Ovary (tissue), 9 donors: ENCODE data around the gene C16orf95. TPM values are rescaled to one million over a fixed set of nuclear protein-coding genes. Genes with fewer than 3 reads are reported as not detected.

Experiments used
- DNase-seq, 5 donors: peaks; one replicate each; pipeline ENCODE4 v3.0.0-alpha.2; 2019 to 2020
- H3K27ac ChIP-seq, 2 donors: fragments of 200-600 bp; one replicate each; pipeline versions ENCODE4 v1.5.1 to v1.8.0; 2019 to 2022
- H3K27me3 ChIP-seq: fragments of 200-600 bp; one replicate; pipeline ENCODE4 v1.8.0; 2022
- H3K36me3 ChIP-seq: fragments of 200-600 bp; sonication (generic); one replicate; pipeline ENCODE4 v1.5.1; 2019
- H3K4me1 ChIP-seq: one replicate; pipeline ENCODE4 v1.8.1; 2013; ENCODE audit warnings: mild to moderate bottlenecking, moderate library complexity; ENCODE audit not compliant: insufficient read depth
- H3K4me3 ChIP-seq: fragments of 200-600 bp; sonication (generic); one replicate; pipeline ENCODE4 v1.5.1; 2017
- H3K9me3 ChIP-seq, 2 donors: fragments of 200-600 bp in 1 of 2; sonication (generic) in 1 of 2; one replicate each; pipeline versions ENCODE4 v1.5.1 to v1.8.1; 2013 to 2019; ENCODE audit warnings: mild to moderate bottlenecking in 1 of 2, moderate library complexity in 1 of 2
- CTCF ChIP-seq, 3 donors: fragments of 450-650 bp in 2 of 3; fragments of 200-600 bp in 1 of 3; IDR thresholded peaks; one replicate each; pipeline versions ENCODE4 v1.5.1 to v1.8.0; 2016 to 2022; ENCODE audit warnings: antibody characterized with exemption in 3 of 3, mild to moderate bottlenecking in 1 of 3
- EP300 ChIP-seq: sonication (generic); formaldehyde crosslinking; IDR thresholded peaks from one replicate; pipeline ENCODE4 v1.6.1; 2017; ENCODE audit warnings: antibody characterized with exemption
- POLR2A ChIP-seq: fragments of 450-650 bp; IDR thresholded peaks from one replicate; pipeline ENCODE4 v1.6.1; 2017; ENCODE audit warnings: antibody characterized with exemption, mild to moderate bottlenecking, moderate library complexity
- WGBS, 3 donors: extraction: QIAGEN DNeasy Blood & Tissue Kit in 1 of 3; methylation state at CpG; one replicate each; pipeline versions ENCODE4 v1.1.5 to v1.1.7; 2013 to 2017; 5-methylcytosine and 5-hydroxymethylcytosine counted together
- intact Hi-C, 4 donors: fragments of 100-400 bp; cut with DNase I; formaldehyde crosslinking; loops; one replicate each; pipeline versions ENCODE4 v1.11.0 to v1.15.1; 2022 to 2023
- polyA plus RNA-seq, 2 donors: library from polyadenylated mRNA; stranded (reverse); fragments of 200-250 nt in 1 of 2; fragments of 350-450 nt in 1 of 2; fragmentation: Illumina TruSeq in 1 of 2; extraction: RNeasy Lipid Tissue Mini Kit (QIAGEN cat#74804) in 1 of 2; gene quantifications; one replicate each; pipeline ENCODE4 v1.2.3, GENCODE V29; 2013 to 2014
- total RNA-seq, 7 donors: library from RNA; depleted of rRNA in 2 of 7; stranded (reverse); fragments of >200 nt in 2 of 7; fragmentation: NEBNext Ultra II Directional in 3 of 7; extraction: Animal tissue kit (Norgen Biotek cat#: 25700) in 3 of 7; gene quantifications; one replicate each; pipeline versions ENCODE4 v1.1.0 to v1.2.4, GENCODE V29; 2016 to 2023
- donor health status: DM: no; HTN: no; CAD: no; lungs with moderate emphysema.
- donor health status: DM: no; HTN: no; CAD: no.
- donor health status: Bipolar disorder and iron deficiency.
- donor health status: DM: yes; HTN: yes; CAD: no.
- donor health status: DM: no; HTN: no; CAD: no.
- donor health status: DM: yes; HTN: yes; CAD: no.

Gene C16orf95
- total and polyA plus RNA-seq, 9 donors: 1.0 to 6.1 (median 2.7) TPM

DNA sequence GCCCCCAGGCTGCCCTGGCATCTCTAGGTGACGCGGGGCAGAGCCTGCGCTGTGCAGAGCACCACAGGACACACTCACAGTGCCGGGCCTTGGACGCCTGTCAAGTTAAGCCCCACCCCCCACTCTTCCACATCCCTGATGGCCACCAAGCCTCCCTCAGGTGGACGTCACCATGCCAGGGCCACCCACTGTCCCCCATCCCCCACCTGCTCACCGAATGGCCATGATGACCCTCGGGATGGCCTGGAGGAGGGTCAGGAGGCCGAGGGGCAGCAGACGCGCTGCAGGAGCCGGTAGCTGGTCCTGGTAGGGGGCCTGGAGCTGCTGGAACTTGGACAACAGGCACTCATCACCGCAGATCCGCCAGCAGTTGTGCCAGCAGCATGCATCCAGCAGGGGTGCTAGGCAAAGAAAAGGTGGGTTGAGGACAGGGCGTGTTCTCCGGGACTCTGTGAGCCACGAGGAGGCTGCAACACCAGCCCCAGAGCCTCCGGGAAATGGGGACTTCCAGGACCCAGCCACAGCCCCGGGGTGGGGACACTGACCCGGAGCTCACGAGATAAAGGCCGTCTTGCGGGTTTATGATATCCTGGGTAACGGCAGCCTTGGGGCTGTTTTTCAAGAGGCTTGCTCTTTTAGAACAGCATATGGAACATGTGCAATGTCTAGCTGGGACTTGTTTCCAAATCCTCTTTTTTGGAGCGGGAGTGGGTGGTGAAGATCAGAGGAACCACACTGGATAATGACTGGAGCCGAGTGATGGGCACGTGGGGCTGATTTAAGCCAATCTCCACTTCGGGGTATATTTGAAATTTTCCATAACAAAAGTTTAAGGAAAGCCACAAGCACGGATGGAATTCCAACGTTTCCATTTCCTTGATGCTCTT lies 11.4 kb downstream of the C16orf95 start:
- no peak for DNase-seq
- no peaks in the 10 kb centered on the region for H3K27me3 ChIP-seq
- no peak overlapping the region for H3K4me3 ChIP-seq
- no peaks in the 10 kb centered on the region for H3K4me1 ChIP-seq
- H3K36me3 ChIP-seq: no peaks in the 10 kb centered on the region
- WGBS, 3 donors: 55 to 62% (median 59%) methylated on average over 30 of the region's 30 CpGs
- H3K27ac ChIP-seq: no peak overlapping the region
- intact Hi-C loops: loop anchor here in 1 of 4 donors (1.0 kb wide), 1 partner anchor 26 kb away; no protein-coding TSS in a partner anchor
- H3K9me3 ChIP-seq: no peaks in the 10 kb centered on the region
- no peak for TF ChIP-seq POLR2A
- no peak for TF ChIP-seq EP300
- no peak for TF ChIP-seq CTCF (IDR thresholded peaks at IDR 0.05)

DNA sequence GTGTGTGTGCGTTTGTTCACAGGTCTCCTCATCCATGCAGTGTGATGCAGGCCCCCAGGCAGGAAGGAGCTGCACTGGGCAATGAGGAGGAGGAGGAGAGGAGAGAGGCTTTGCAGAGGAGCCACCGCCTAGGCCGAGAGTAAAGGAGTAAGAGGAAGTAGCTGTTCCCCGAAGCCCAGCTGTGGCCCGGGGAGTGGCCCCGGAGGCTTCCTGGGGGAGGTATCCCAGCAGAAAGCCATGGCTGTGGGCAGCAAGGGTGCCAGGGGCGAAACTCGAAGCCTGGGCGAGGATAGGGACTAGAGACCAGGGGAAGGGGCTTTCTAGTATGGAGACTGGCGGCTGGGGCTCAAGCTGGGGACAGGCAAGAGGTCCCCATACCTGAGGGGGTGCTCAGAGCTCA lies 12.2 kb downstream of the C16orf95 start:
- H3K27ac ChIP-seq: no peak overlapping the region
- no peaks in the 10 kb centered on the region for H3K27me3 ChIP-seq
- intact Hi-C loops: loop anchor here in 1 of 4 donors (1.0 kb wide), 1 partner anchor 26 kb away; no protein-coding TSS in a partner anchor
- 66 to 80% (median 77%) methylated on average over 10 of the region's 10 CpGs for WGBS, 3 donors
- H3K9me3 ChIP-seq: no peaks in the 10 kb centered on the region
- H3K4me1 ChIP-seq: no peaks in the 10 kb centered on the region
- no peak overlapping the region for H3K4me3 ChIP-seq
- no peak for DNase-seq
- TF ChIP-seq CTCF (IDR thresholded peaks at IDR 0.05) (no peak), POLR2A (no peak), EP300 (no peak)
- no peaks in the 10 kb centered on the region for H3K36me3 ChIP-seq

DNA sequence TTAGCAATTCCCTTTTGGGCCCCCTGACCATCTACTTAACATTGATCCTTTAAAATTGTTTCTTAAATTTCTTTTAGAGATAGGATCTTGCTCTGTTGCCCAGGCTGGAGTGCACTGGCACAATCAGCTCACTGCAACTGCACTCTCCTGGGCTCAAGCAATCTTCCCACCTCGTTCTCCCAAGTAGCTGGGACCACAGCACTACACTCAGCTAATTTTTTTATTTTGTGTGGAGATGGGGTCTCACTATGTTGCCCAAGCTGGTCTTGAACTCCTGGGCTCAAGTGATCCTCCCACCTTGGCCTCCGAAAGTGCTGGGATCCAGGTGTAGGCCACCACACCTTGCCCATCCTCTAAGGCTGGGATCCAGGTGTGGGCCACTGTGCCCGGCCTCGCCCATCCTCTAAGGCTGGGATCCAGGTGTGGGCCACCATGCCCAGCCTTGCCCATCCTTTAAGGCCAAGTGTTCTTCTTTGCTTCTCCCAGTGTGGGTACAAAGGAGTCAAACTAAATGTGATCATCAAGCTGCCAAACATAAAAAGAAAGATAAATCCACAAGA lies 13.2 kb downstream of the C16orf95 start:
- no peaks in the 10 kb centered on the region for H3K36me3 ChIP-seq
- intact Hi-C loops: no loop called here
- TF ChIP-seq CTCF (IDR thresholded peaks at IDR 0.05): no peak
- TF ChIP-seq EP300: no peak
- no peak for TF ChIP-seq POLR2A
- no peaks in the 10 kb centered on the region for H3K27me3 ChIP-seq
- H3K4me3 ChIP-seq: no peak overlapping the region
- 94 to 96% (median 95%) methylated on average over 4 of the region's 4 CpGs for WGBS, 3 donors
- H3K4me1 ChIP-seq: no peaks in the 10 kb centered on the region
- DNase-seq: no peak
- H3K27ac ChIP-seq: no peak overlapping the region
- no peaks in the 10 kb centered on the region for H3K9me3 ChIP-seq

DNA sequence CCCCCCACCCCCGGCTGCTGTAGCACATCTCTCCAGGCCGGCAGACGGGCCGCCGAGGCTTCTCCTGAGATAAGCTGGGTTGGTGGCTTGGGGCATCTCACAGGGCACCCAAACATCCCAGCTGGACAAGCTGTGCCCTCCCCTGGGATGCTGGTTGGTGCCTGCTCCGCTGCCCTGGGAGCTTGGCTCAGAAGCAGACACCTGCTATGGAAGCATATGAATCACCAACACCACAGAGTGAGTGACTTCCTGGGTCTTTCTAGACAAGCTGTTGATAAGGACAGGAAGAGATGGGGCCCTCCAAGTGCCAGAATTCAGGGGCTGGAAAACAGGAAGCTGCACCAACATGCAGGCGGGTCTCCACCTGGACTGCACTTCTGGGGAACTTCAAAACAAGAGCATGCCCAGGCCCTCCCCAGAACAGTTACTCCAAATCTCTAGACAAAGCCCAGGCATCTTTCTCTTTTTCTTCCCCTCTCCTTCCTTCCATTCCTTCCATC lies 13.7 kb downstream of the C16orf95 start:
- TF ChIP-seq CTCF (IDR thresholded peaks at IDR 0.05) (no peak), POLR2A (no peak), EP300 (no peak)
- H3K9me3 ChIP-seq: no peaks in the 10 kb centered on the region
- WGBS, 3 donors: 75 to 85% (median 84%) methylated on average over 4 to 7 of the region's 7 CpGs
- H3K36me3 ChIP-seq: no peaks in the 10 kb centered on the region
- no peaks in the 10 kb centered on the region for H3K27me3 ChIP-seq
- no peak overlapping the region for H3K4me3 ChIP-seq
- no peaks in the 10 kb centered on the region for H3K4me1 ChIP-seq
- intact Hi-C loops: no loop called here
- no peak for DNase-seq
- H3K27ac ChIP-seq: no peak overlapping the region
